ENCODE measurements around the gene WDR54.
"Not testable (repeated sequence)": the region's sequence is repeated elsewhere in the genome, so short reads cannot be mapped to it uniquely, and the experiment has no call there.

The WDR54 gene

GRCh38 chr2:74401891-74402290, 19.6 kb upstream of the WDR54 start:
- in situ Hi-C loops (cut with MboI; ENCODE audit: low sequenced_read_pairs) = no loop called here

GRCh38 chr2:74406035-74406434, 15.5 kb upstream of the WDR54 start:
- in situ Hi-C loops (cut with MboI; ENCODE audit: low sequenced_read_pairs) = no loop called here

GRCh38 chr2:74407682-74408081, 13.8 kb upstream of the WDR54 start:
- in situ Hi-C loops (cut with MboI; ENCODE audit: low sequenced_read_pairs) = no loop called here

GRCh38 chr2:74413001-74413698, 8.4 kb upstream of the WDR54 start:
- in situ Hi-C loops (cut with MboI; ENCODE audit: low sequenced_read_pairs) = no loop called here

GRCh38 chr2:74414441-74414840, 7.1 kb upstream of the WDR54 start:
- in situ Hi-C loops (cut with MboI; ENCODE audit: low sequenced_read_pairs) = no loop called here

- in situ Hi-C loops (cut with MboI; ENCODE audit: low sequenced_read_pairs) = no loop called here
These were observed 6.4 kb upstream of the WDR54 start for GRCh38 chr2:74414881-74415761.

GRCh38 chr2:74415762-74416395, 5.7 kb upstream of the WDR54 start:
- in situ Hi-C loops (cut with MboI; ENCODE audit: low sequenced_read_pairs) = no loop called here

- in situ Hi-C loops (cut with MboI; ENCODE audit: low sequenced_read_pairs) = no loop called here
These were observed 4.8 kb upstream of the WDR54 start for GRCh38 chr2:74416778-74417177.

- in situ Hi-C loops (cut with MboI; ENCODE audit: low sequenced_read_pairs) = no loop called here
These were observed 4.3 kb upstream of the WDR54 start for GRCh38 chr2:74417197-74417596.

GRCh38 chr2:74417763-74418162, 3.8 kb upstream of the WDR54 start:
- in situ Hi-C loops (cut with MboI; ENCODE audit: low sequenced_read_pairs) = no loop called here

- in situ Hi-C loops (cut with MboI; ENCODE audit: low sequenced_read_pairs) = no loop called here
These were observed 3.2 kb upstream of the WDR54 start for GRCh38 chr2:74418312-74418711.

- in situ Hi-C loops (cut with MboI; ENCODE audit: low sequenced_read_pairs) = no loop called here
These were observed 2.2 kb upstream of the WDR54 start for GRCh38 chr2:74419345-74419744.

- in situ Hi-C loops (cut with MboI; ENCODE audit: low sequenced_read_pairs) = no loop called here
These were observed 1.5 kb upstream of the WDR54 start for GRCh38 chr2:74420006-74420405.

- in situ Hi-C loops (cut with MboI; ENCODE audit: low sequenced_read_pairs) = not testable (repeated sequence)
These were observed 957 bp upstream of the WDR54 start for GRCh38 chr2:74420443-74421103.

GRCh38 chr2:74423231-74424095, 1.9 kb downstream of the WDR54 start:
- in situ Hi-C loops (cut with MboI; ENCODE audit: low sequenced_read_pairs) = no loop called here

GRCh38 chr2:74424139-74424992, 2.8 kb downstream of the WDR54 start:
- in situ Hi-C loops (cut with MboI; ENCODE audit: low sequenced_read_pairs) = no loop called here

- in situ Hi-C loops (cut with MboI; ENCODE audit: low sequenced_read_pairs) = no loop called here
These were observed 3.5 kb downstream of the WDR54 start for GRCh38 chr2:74424995-74425406.

GRCh38 chr2:74425523-74425922, 4.0 kb downstream of the WDR54 start:
- in situ Hi-C loops (cut with MboI; ENCODE audit: low sequenced_read_pairs) = no loop called here

- in situ Hi-C loops (cut with MboI; ENCODE audit: low sequenced_read_pairs) = no loop called here
These were observed 4.7 kb downstream of the WDR54 start for GRCh38 chr2:74426181-74426758.
